Fibroblast of lung (primary cell): Measurements from ENCODE around the gene CRYBG1.

ENCODE experiments used
- CTCF ChIP-seq, 2 donors: IDR thresholded peaks in 1 of 2; conservative IDR thresholded peaks in 1 of 2; 1 replicate in 1 of 2; 2 replicates in 1 of 2; pipeline ENCODE4 v1.5.1; 2011 to 2012; ENCODE audit warnings: low read length in 2 of 2, control low read depth in 1 of 2, inconsistent platforms in 1 of 2, low read depth in 1 of 2, mild to moderate bottlenecking in 1 of 2
- EZH2 ChIP-seq: IDR thresholded peaks from 2 replicates; pipeline ENCODE4 v1.5.1; 2012; ENCODE audit warnings: low read length, control low read depth, mild to moderate bottlenecking; ENCODE audit errors: missing control alignments

GRCh38 chr6:106413722-106414121 is 53.2 kb downstream of the CRYBG1 start:
- TF ChIP-seq EZH2 = no peak
- TF ChIP-seq CTCF (conservative IDR thresholded peaks at IDR 0.05 in 1 of 2, IDR thresholded peaks at IDR 0.05 in 1 of 2; ENCODE audit: low read depth in 1 of 2, low read length in 2 of 2) = no peak
